Mesothelial cell of epicardium (in vitro differentiated cells): ENCODE results near the gene FILIP1L. TPM values are rescaled to one million over a fixed set of nuclear protein-coding genes. Genes with fewer than 3 reads are reported as not detected.
A peak's percentile ranks its signal among the peaks of the same experiment; 100 is the strongest.

Source experiments
- DNase-seq, 2 experiments: peaks; one replicate each; pipeline ENCODE4 v3.0.0; 2021; ENCODE audit warnings: low spot score in 2 of 2; ENCODE audit not compliant: unreplicated experiment in 2 of 2
- H3K27ac Mint-ChIP-seq: 2 replicates; pipeline ENCODE4 v1.8.0; 2021; ENCODE audit warnings: mixed read lengths
- H3K27me3 Mint-ChIP-seq: 2 replicates; pipeline ENCODE4 v1.8.0; 2021; ENCODE audit warnings: low read depth, mixed read lengths
- H3K36me3 Mint-ChIP-seq: 2 replicates; pipeline ENCODE4 v1.8.0; 2021; ENCODE audit warnings: mixed read lengths
- H3K4me1 Mint-ChIP-seq: 2 replicates; pipeline ENCODE4 v1.8.0; 2021; ENCODE audit warnings: mixed read lengths
- H3K4me3 Mint-ChIP-seq: 2 replicates; pipeline ENCODE4 v1.8.0; 2021; ENCODE audit warnings: mild to moderate bottlenecking, moderate library complexity, mixed read lengths
- H3K9me3 Mint-ChIP-seq: 2 replicates; pipeline ENCODE4 v1.8.0; 2021; ENCODE audit warnings: mixed read lengths
- CTCF ChIP-seq: fragments of 200-600 bp; sonication (generic); IDR thresholded peaks from one replicate; pipeline ENCODE4 v1.5.0; 2021; ENCODE audit warnings: antibody characterized with exemption; ENCODE audit not compliant: unreplicated experiment
- total RNA-seq: library from RNA; stranded (reverse); gene quantifications from 3 replicates; pipeline ENCODE4 v1.2.1, GENCODE V29; 2021

Gene FILIP1L
- total RNA-seq, 1 donor from 2014 or later, result 15.7 TPM

GRCh38 chr3:100019719-100020118 lies 94.6 kb downstream of the FILIP1L start:
- DNase-seq, result no peak
- Mint-ChIP-seq H3K27ac (peak overlapping the region; percentile 78), H3K4me3 (no peak overlapping the region), H3K36me3 (peaks cover 5% of the 10 kb centered on the region), H3K27me3 (no peaks in the 10 kb centered on the region), H3K9me3 (peaks cover 6% of the 10 kb centered on the region), H3K4me1 (peaks cover 53% of the 10 kb centered on the region)
- no peak for TF ChIP-seq CTCF

DNA sequence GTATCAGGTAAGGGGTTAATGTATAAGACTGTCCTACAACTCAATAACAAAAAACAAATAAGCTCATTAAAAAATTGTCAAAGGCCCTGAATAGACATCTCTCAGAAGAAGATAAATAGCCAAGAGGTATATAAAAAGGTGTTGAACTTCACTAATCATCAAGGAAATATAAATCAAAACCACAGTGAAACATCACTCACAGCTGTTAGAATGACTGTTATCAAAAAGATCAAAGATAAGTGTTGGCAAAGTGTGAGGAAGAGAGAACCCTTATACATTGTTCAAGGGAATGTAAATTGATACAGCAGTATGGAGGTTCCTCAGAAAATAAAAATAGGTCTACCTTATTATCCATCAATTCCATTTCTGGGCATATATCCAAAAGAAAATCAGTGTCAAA lies 95.5 kb downstream of the FILIP1L start:
- H3K36me3 Mint-ChIP-seq, result peaks cover 6% of the 10 kb centered on the region

DNA sequence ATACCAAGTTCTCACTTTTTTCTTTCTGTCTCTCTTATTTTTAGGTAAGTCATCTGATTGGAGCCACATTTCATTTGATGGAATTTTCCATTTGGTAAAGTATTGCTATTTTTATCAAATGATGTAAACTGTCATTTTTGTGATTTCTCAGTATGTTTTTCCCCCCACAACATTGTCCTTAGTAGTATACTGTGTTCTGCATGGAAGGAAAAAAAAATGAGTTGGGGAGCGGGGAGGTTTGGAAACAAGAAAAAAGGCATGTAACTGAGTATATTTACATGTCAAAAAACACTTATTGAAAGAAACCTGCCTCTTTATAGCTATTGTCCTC lies 104.2 kb downstream of the FILIP1L start:
- no peak overlapping the region for H3K4me3 Mint-ChIP-seq
- peaks cover 3% of the 10 kb centered on the region for H3K9me3 Mint-ChIP-seq
- TF ChIP-seq CTCF, result no peak
- H3K27me3 Mint-ChIP-seq, result no peaks in the 10 kb centered on the region
- H3K4me1 Mint-ChIP-seq, result peaks cover 32% of the 10 kb centered on the region
- H3K27ac Mint-ChIP-seq, result no peak overlapping the region
- DNase-seq, result no peak
- peaks cover 9% of the 10 kb centered on the region for H3K36me3 Mint-ChIP-seq

More for the DNA sequence above, 95.5 kb downstream of the FILIP1L start:
- H3K27me3 Mint-ChIP-seq, result no peaks in the 10 kb centered on the region
- TF ChIP-seq CTCF, result no peak
- peak overlapping the region; percentile 76 for H3K27ac Mint-ChIP-seq
- peaks cover 6% of the 10 kb centered on the region for H3K9me3 Mint-ChIP-seq
- H3K4me1 Mint-ChIP-seq, result peaks cover 44% of the 10 kb centered on the region
- H3K4me3 Mint-ChIP-seq, result no peak overlapping the region
- DNase-seq, result no peak

DNA sequence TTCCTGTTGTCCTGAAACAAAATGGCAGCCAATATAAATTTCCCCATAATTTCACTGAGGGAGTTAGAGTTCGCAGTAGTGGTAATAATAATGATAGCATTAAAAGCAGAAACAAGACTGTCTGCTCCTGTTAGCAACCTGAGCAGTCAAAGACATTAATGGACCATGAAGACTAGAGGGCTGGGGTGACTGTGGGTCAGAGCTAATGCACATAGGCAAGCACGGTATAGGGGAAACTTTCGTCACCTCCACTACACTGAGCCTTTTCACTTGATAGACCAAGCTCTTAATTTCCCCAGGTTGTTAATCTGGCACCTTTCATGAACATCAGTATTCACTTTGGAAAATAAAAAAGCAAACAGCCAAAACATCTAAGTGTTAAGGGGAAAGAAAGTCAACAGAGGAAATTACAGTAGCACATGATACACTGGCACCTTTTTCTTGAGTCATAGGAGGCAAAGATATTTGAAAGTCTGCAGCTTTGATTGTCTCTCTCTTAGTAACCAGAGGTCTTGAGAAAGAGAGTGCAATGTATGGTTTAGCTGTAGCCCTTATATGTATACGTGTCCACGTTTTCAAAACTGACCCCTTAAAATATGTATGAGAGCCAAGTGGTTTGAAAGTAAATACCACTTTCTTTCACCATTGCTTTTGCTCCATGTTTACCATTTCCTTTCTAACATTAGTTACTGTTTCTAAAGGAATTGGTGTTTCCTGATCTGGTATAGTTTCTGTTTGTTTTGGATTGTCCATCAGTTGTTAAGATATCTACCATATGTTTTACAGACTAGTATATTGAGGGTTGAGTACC lies 104.8 kb downstream of the FILIP1L start:
- TF ChIP-seq CTCF, result no peak
- Mint-ChIP-seq H3K27ac (no peak overlapping the region), H3K36me3 (peaks cover 7% of the 10 kb centered on the region), H3K9me3 (no peaks in the 10 kb centered on the region), H3K27me3 (no peaks in the 10 kb centered on the region), H3K4me1 (peaks cover 32% of the 10 kb centered on the region), H3K4me3 (no peak overlapping the region)
- no peak for DNase-seq

- no peak for TF ChIP-seq CTCF
- Mint-ChIP-seq H3K4me1 (peaks cover 37% of the 10 kb centered on the region), H3K36me3 (peaks cover 4% of the 10 kb centered on the region), H3K27ac (peak overlapping the region; percentile 7), H3K9me3 (no peaks in the 10 kb centered on the region), H3K4me3 (no peak overlapping the region), H3K27me3 (no peaks in the 10 kb centered on the region)
- DNase-seq, result no peak
These were observed 106.1 kb downstream of the FILIP1L start for GRCh38 chr3:100008081-100008698.
